Bronchial epithelial cell (primary cell): ENCODE data around the gene AMFR. TPM values are rescaled to one million over a fixed set of nuclear protein-coding genes. Genes with fewer than 3 reads are reported as not detected.

Experiments
- DNase-seq: peaks from one replicate; pipeline ENCODE4 v3.0.0-alpha.2; 2010; ENCODE audit warnings: low read depth
- FAIRE-seq: peaks from 2 replicates; lab custom pipeline; 2011; peaks lifted over from hg19 to GRCh38; lab: Jason Lieb, UNC
- H3K27me3 ChIP-seq: 2 replicates; pipeline ENCODE4 v1.5.1; 2011; ENCODE audit warnings: low read length; ENCODE audit not compliant: control insufficient read depth, insufficient read depth
- H3K36me3 ChIP-seq: 2 replicates; pipeline ENCODE4 v1.5.1; 2011; ENCODE audit warnings: low read length; ENCODE audit not compliant: control insufficient read depth, insufficient read depth
- H3K4me3 ChIP-seq: 2 replicates; pipeline ENCODE4 v1.5.1; 2011; ENCODE audit warnings: mild to moderate bottlenecking, low read depth, low read length, control low read depth
- CTCF ChIP-seq: IDR thresholded peaks from 2 replicates; pipeline ENCODE4 v1.5.1; 2011; ENCODE audit warnings: mild to moderate bottlenecking, moderate library complexity, low read length, control low read depth, inconsistent platforms; ENCODE audit not compliant: insufficient read depth, severe bottlenecking
- total RNA-seq: library from RNA; depleted of rRNA; stranded (reverse); fragments of >200 nt; gene quantifications from 2 replicates; pipeline ENCODE4 v1.2.1, GENCODE V29; 2014

The AMFR gene
- total RNA-seq, 1 donor from 2014 or later = 224 TPM

GRCh38 chr16:56341656-56342399 lies 83.5 kb downstream of the AMFR start:
- no peak for TF ChIP-seq CTCF
- DNase-seq (no peak), FAIRE-seq (no peak)
- Histone ChIP-seq H3K27me3 (no peaks in the 10 kb centered on the region), H3K4me3 (no peak overlapping the region), H3K36me3 (no peaks in the 10 kb centered on the region)

- Histone ChIP-seq H3K27me3 (no peaks in the 10 kb centered on the region), H3K36me3 (no peaks in the 10 kb centered on the region), H3K4me3 (no peak overlapping the region)
- no peak for DNase-seq
- TF ChIP-seq CTCF = no peak
- no peak for FAIRE-seq
These were observed 84.4 kb downstream of the AMFR start for GRCh38 chr16:56340864-56341365.

- Histone ChIP-seq H3K4me3 (no peak overlapping the region), H3K36me3 (no peaks in the 10 kb centered on the region), H3K27me3 (no peaks in the 10 kb centered on the region)
- no peak for TF ChIP-seq CTCF
- no peak for DNase-seq
- no peak for FAIRE-seq
These were observed 84.9 kb downstream of the AMFR start for GRCh38 chr16:56340416-56340815.

GRCh38 chr16:56339431-56340195 lies 85.7 kb downstream of the AMFR start:
- TF ChIP-seq CTCF = no peak
- no peak overlapping the region for H3K4me3 ChIP-seq
- H3K36me3 ChIP-seq = no peaks in the 10 kb centered on the region
- FAIRE-seq = no peak
- H3K27me3 ChIP-seq = no peaks in the 10 kb centered on the region
- DNase-seq = no peak

GRCh38 chr16:56338566-56339318 lies 86.6 kb downstream of the AMFR start:
- no peak for FAIRE-seq
- DNase-seq = no peak
- no peak overlapping the region for H3K4me3 ChIP-seq
- no peaks in the 10 kb centered on the region for H3K27me3 ChIP-seq
- no peaks in the 10 kb centered on the region for H3K36me3 ChIP-seq
- no peak for TF ChIP-seq CTCF
